GM12801 (cell line): ENCODE data around the gene RPS6KA4.

ENCODE experiments used
- TF ChIP-seq, protein P1 (sequence below): IDR thresholded peaks from one replicate; pipeline ENCODE4 v1.5.1; 2011; ENCODE audit warnings: control low read depth; ENCODE audit not compliant: insufficient read length; ENCODE audit errors: extremely low read depth

The RPS6KA4 gene

DNA sequence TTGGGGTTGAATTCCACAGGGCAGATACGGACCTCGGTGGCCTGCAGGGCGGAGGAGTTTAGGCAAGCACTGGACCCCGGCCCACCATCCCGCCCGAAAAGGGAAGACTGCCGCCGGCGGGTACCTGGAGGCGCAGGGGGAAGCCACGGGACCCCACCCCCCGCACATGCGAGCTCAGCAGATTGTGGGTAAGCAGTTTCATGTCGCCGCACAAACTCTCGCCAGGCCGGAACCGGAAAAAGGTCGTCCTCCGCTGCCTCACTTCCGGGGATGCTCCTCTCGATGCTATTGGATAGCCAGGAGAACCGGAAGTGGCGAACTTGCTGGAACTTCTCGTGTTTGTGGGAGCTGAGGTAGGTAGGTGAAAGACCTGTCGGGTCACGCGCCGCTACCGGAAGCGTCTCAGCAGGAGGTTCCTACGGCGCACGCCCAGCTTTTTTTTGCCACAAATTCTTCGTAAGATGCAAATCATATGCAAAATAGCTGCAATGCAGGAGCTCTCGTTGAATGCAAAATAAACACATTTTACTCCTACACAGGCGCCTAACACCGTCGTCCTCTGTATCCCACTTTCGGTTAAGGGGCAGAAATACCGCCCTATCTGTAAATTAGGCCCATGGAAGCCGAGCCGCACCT is 41.5 kb upstream of the RPS6KA4 start, which contains the start of gene TRMT112:
TSS of gene TRMT112 (minus strand) at position 235 of the 636 bp plus-strand sequence. CDS start at position 202, 33 bp downstream.
- TF ChIP-seq, protein P1, sequence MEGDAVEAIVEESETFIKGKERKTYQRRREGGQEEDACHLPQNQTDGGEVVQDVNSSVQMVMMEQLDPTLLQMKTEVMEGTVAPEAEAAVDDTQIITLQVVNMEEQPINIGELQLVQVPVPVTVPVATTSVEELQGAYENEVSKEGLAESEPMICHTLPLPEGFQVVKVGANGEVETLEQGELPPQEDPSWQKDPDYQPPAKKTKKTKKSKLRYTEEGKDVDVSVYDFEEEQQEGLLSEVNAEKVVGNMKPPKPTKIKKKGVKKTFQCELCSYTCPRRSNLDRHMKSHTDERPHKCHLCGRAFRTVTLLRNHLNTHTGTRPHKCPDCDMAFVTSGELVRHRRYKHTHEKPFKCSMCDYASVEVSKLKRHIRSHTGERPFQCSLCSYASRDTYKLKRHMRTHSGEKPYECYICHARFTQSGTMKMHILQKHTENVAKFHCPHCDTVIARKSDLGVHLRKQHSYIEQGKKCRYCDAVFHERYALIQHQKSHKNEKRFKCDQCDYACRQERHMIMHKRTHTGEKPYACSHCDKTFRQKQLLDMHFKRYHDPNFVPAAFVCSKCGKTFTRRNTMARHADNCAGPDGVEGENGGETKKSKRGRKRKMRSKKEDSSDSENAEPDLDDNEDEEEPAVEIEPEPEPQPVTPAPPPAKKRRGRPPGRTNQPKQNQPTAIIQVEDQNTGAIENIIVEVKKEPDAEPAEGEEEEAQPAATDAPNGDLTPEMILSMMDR = no peak

DNA sequence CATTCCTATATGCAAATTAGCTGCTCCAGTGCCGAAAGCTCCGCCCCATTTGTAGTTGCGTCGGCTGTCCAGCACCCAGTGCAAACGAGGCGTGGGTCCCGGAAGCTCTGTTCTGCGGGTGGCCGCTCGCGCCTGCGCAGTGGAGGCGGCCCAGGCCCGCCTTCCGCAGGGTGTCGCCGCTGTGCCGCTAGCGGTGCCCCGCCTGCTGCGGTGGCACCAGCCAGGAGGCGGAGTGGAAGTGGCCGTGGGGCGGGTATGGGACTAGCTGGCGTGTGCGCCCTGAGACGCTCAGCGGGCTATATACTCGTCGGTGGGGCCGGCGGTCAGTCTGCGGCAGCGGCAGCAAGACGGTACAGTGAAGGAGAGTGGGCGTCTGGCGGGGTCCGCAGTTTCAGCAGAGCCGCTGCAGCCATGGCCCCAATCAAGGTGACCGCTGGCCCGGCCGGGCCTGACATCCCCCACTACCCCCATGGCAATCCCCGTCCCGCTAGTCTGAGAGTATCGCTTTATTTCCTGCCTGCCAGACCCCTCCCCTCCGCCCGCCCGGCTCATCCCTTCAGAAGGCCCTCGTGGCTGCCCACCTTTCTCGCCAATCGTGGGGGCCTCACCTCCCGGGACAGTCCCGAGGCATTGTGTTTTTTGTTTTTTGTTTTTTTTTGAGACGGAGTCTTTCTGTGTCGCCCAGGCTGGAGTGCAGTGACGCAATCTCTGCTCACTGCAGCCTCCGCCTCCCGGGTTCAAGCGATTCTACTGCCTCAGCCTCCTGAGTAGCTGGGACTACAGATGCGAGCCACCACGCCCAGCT is 40.8 kb upstream of the RPS6KA4 start, which contains the start of gene PRDX5:
TSS of gene PRDX5 (plus strand) at position 161 of the 805 bp plus-strand sequence. CDS start at position 256, 95 bp downstream.
- TF ChIP-seq, protein P1 = no peak

DNA sequence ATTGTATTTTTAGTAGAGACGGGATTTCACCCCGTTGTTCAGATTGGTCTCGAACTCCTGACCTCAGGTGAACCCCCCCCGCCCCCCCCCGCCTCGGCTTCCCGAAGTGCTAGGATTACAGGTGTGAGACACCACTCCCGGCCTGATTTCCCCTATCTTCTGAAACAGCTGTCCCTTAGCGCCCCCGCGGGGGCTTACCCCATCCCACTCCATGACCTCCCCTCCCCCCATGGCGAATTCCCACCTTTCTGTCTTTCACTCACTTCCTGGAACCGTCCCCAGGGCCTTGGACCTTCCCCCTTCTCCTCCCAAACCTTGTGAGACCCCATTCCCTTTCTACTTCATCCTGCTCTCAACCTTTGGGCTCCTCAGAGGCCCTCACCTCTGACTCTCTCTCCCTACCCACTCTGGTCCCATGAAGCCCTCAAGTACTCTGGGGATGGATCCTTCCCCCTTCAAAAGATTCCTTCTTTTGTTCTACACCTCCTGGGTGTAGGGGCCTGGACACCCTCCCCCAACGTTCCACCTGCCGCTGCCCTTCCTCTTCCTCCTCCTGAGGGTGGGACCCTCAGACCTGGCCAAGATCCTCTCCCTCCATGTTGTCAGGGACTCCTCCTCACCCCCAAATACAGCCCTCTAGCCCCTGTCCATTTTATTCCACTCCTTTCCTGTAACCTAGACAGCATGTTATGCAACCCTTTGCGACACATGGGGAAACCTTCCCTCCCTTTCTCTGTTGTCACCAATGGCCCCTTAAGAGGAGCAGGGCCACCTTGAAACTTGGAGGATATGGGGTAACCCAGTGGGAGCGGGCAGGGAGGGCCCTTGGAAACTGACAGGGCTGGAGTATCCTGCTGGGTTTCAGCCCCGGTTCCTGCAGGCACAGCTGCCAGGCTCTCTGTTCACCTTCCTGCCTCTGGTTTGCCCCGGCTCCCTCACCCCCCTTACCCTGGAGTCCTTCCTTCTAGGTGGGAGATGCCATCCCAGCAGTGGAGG is 39.9 kb upstream of the RPS6KA4 start:
- TF ChIP-seq, protein P1 = no peak

DNA sequence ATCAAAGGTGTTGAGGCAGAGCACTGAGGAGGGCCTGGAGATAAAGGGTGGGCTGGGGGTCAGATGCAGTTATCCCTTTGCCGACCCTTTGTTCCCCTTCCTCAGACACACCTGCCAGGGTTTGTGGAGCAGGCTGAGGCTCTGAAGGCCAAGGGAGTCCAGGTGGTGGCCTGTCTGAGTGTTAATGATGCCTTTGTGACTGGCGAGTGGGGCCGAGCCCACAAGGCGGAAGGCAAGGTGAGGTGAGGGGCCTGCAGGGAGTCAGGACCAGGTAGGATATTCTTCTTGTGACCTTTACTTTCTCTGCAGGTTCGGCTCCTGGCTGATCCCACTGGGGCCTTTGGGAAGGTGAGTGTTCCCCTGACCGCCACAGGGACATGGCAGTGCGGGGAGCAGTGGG is 38.4 kb upstream of the RPS6KA4 start:
- TF ChIP-seq, protein P1 = no peak

DNA sequence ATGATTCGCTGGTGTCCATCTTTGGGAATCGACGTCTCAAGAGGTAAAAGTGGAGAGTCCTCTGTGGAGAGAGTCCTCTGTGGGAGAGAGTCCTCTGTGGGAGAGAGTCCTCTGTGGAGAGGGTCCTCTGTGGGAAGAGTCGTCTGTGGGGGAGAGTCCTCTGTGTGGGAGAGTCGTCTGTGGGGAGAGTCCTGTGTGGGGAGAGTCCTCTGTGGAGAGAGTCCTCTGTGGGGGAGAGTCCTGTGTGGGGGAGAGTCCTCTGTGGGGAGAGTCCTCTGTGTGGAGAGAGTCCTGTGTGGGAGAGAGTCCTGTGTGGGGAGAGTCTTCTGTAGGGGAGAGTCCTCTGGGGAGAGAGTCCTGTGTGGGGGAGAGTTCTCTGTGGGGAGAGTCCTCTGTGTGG is 37.9 kb upstream of the RPS6KA4 start:
- TF ChIP-seq, protein P1 = no peak

DNA sequence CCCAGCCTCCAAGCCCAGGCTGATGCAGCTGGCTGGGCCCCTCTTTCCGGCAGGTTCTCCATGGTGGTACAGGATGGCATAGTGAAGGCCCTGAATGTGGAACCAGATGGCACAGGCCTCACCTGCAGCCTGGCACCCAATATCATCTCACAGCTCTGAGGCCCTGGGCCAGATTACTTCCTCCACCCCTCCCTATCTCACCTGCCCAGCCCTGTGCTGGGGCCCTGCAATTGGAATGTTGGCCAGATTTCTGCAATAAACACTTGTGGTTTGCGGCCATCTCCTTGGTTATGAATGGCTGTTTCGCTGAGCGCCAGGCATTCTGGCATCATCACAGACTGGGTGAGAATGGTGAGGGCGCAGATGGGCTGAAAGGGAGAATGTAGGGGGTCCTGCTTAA is 37.4 kb upstream of the RPS6KA4 start:
- TF ChIP-seq, protein P1 = no peak

DNA sequence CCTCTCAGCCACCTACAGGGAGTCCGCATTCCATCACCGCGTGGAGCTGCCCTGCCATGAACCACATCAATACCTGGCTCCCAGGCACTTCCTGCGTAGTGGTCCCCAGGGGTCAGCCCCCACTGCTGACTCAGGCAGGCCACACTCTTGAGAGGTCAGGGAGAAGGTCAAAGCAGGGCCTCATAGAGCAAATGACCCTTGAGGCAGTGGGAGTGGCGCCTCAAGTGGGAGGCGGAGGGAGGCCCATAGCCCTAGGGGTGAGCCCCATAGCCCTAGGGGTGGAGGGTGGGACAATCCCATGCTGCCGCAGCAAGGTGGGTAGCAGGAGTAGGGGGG is 36.1 kb upstream of the RPS6KA4 start:
- TF ChIP-seq, protein P1 = no peak
